ENCODE data around the gene USP15.
"Not testable (repeated sequence)": the region's sequence is repeated elsewhere in the genome, so short reads cannot be mapped to it uniquely, and the experiment has no call there.

The USP15 gene

DNA sequence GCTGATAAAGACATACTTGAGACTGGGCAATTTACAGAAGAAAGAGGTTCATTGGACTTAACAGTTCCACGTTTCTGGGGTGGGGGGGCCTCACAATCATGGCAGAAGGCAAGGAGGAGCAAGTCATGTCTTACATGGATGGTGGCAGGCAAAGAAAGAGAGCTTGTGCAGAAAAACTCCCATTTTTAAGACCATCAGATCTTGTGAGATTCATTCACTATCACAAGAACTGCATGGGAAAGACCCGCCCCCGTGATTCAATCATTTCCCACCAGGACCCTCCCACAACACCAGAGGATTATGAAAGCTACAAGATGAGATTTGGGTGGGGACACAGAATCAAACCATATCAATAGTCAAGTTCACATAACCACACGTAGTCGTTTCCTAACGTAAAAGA lies 85.5 kb downstream of the USP15 start:
- H3K4me3 ChIP-seq (replicated peaks; ENCODE audit: low read depth, low read length), result no peak overlapping the region
- no peak for DNase-seq (ENCODE audit: extremely low read depth, low read depth)
- TF ChIP-seq, protein P1, sequence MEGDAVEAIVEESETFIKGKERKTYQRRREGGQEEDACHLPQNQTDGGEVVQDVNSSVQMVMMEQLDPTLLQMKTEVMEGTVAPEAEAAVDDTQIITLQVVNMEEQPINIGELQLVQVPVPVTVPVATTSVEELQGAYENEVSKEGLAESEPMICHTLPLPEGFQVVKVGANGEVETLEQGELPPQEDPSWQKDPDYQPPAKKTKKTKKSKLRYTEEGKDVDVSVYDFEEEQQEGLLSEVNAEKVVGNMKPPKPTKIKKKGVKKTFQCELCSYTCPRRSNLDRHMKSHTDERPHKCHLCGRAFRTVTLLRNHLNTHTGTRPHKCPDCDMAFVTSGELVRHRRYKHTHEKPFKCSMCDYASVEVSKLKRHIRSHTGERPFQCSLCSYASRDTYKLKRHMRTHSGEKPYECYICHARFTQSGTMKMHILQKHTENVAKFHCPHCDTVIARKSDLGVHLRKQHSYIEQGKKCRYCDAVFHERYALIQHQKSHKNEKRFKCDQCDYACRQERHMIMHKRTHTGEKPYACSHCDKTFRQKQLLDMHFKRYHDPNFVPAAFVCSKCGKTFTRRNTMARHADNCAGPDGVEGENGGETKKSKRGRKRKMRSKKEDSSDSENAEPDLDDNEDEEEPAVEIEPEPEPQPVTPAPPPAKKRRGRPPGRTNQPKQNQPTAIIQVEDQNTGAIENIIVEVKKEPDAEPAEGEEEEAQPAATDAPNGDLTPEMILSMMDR (IDR thresholded peaks at IDR 0.05; ENCODE audit: low read depth, low read length, missing control alignments), result no peak

DNA sequence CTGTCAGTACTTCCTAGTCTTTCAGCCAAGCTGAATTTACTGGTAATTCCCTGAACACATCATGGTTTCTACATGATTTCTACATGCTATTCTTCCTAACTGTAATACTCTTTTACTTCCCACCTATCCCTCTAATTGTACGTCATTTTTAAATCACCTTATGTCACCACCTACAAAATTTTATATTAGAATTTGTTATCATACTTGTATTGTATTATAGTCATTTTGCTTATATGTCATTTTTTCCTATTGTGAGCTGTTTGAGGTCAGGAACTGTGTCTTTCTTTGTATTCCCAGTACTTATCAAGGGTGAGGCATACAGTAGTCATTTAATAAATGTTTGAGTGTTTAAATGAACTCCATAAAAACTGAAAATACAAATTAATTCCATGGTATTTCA lies 86.6 kb downstream of the USP15 start:
- no peak overlapping the region for H3K4me3 ChIP-seq (replicated peaks; ENCODE audit: low read depth, low read length)
- TF ChIP-seq, protein P1 (IDR thresholded peaks at IDR 0.05; ENCODE audit: low read depth, low read length, missing control alignments), result no peak
- no peak for DNase-seq (ENCODE audit: extremely low read depth, low read depth)

DNA sequence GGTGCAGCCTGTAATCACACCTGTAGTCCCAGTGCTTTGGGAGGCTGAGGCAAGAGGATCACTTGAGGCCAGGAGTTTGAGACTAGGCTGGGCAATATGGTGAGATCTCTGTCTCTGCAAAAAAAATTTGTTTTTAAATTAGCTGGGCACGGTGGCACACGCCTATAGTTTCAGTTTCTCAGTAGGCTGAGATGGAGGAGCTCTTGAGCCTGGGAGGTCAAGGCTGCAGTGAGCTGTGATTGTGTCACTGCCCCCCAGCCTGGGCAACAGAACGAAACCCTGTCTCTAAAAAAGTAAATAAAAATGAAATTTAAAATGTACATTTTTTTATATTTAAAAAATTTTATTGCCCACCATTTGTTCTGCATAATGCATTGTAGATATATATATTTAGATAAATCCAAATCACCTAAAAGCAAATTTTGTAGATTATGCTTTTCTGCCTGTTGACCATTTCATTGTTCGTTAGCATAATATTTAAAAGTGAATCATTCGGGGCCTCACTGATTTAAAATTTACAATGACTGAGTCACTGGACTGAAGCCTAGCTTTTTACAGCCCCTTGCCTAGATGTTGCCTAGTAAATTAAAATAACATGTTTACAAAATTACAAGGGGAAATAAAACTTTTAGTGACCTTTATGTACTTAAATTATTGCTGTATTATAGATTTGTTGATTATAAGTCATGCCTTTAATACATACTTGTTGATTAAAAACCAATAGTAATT lies 87.9 kb downstream of the USP15 start:
- no peak overlapping the region for H3K4me3 ChIP-seq (replicated peaks; ENCODE audit: low read depth, low read length)
- TF ChIP-seq, protein P1 (IDR thresholded peaks at IDR 0.05; ENCODE audit: low read depth, low read length, missing control alignments), result no peak
- DNase-seq (ENCODE audit: extremely low read depth, low read depth), result no peak

DNA sequence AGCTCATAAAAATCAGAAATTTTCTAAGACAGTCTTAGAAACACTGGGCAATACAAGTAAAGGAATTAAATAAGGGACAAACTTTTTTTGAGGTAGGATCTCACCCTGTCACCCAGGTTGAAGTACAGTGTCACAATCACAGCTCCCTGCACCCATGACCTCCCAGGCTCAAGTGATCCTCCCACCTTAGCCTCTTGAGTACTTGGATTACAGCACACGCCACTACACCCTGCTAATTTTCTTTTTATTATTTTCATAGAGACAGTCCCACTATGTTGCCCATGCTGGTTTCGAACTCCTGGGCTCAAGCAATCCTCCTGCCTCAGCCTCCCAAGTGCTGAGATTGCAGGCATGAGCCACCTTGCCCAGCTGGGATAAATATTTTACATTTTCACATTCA lies 90.3 kb downstream of the USP15 start:
- TF ChIP-seq, protein P1 (IDR thresholded peaks at IDR 0.05; ENCODE audit: low read depth, low read length, missing control alignments), result no peak
- no peak overlapping the region for H3K4me3 ChIP-seq (replicated peaks; ENCODE audit: low read depth, low read length)
- DNase-seq (ENCODE audit: extremely low read depth, low read depth), result no peak

DNA sequence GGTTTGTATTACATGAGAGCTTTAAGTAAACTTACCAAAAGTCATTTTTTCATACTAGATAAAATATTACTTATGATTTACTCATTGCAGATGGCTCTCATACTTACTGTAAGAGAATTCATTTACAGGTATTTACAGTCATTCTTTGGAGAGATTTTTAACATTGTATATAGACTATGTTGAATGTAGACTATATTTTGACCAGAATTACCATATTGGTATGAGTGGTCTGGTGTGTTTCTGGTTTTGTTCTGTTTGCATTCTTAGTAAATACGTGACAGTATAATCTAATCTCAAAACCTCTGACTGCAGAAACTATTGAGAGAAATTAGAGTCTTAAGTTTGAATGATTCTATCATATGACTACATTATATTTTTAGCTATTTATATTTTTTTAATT lies 91.1 kb downstream of the USP15 start:
- TF ChIP-seq, protein P1 (IDR thresholded peaks at IDR 0.05; ENCODE audit: low read depth, low read length, missing control alignments), result no peak
- H3K4me3 ChIP-seq (replicated peaks; ENCODE audit: low read depth, low read length), result no peak overlapping the region
- no peak for DNase-seq (ENCODE audit: extremely low read depth, low read depth)

DNA sequence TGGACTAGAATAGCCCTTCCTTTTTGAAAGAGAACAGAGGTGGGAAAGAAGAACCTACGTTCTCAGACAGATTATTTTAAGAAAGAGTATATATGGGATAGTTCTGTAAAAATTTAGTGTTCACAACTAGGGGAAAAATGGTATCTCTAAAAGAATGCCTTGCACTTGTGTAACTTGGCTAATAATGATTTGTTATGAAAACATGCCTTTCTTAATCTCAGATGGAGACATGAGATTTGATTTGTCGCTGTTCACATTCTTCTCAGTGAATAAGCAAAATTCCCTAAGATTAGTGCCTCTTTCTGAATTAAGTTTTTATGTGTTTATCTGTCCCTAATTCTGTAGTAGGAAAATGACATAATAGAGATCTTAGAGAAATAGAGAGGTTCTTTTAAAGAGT lies 100.8 kb downstream of the USP15 start:
- DNase-seq (ENCODE audit: extremely low read depth, low read depth), result no peak
- H3K4me3 ChIP-seq (replicated peaks; ENCODE audit: low read depth, low read length), result no peak overlapping the region
- TF ChIP-seq, protein P1 (IDR thresholded peaks at IDR 0.05; ENCODE audit: low read depth, low read length, missing control alignments), result no peak

DNA sequence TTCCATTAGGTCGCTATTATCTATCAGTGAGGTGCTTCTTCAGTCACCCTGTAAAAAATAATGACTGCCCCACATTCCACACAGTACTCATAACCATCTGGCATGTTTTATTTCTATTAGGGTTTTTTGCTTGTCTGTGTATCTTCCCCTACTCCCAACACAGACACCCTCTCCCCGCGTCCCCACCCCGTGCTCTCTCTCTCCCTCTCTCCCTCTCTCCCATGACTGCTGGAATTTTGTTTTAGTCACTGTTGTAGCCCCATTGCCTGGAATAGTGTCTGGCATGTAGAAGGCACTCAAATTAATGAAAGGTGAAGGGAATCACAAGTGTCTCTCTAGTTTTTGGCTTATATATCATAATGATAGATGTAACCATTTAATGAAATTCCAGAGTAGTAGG lies 103.3 kb downstream of the USP15 start:
- TF ChIP-seq, protein P1 (IDR thresholded peaks at IDR 0.05; ENCODE audit: low read depth, low read length, missing control alignments), result no peak
- DNase-seq (ENCODE audit: extremely low read depth, low read depth), result no peak
- H3K4me3 ChIP-seq (replicated peaks; ENCODE audit: low read depth, low read length), result no peak overlapping the region

DNA sequence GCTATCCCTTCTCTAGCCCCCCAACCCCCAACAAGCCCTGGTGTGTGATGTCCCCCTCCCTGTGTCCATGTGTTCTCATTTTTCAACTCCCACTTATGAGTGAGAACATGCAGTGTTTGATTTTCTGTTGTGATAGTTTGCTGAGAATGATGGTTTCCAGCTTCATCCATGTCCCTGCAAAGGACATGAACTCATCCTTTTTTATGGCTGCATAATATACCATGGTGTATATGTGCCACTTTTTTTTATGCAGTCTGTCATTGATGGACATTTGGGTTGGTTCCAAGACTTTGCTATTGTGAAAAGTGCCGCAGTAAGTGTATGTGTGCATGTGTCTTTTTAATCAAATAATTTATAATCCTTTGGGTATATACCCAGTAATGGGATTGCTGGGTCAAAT lies 104.5 kb downstream of the USP15 start:
- H3K4me3 ChIP-seq (replicated peaks; ENCODE audit: low read depth, low read length); DNase-seq (ENCODE audit: extremely low read depth, low read depth): not testable (repeated sequence)

DNA sequence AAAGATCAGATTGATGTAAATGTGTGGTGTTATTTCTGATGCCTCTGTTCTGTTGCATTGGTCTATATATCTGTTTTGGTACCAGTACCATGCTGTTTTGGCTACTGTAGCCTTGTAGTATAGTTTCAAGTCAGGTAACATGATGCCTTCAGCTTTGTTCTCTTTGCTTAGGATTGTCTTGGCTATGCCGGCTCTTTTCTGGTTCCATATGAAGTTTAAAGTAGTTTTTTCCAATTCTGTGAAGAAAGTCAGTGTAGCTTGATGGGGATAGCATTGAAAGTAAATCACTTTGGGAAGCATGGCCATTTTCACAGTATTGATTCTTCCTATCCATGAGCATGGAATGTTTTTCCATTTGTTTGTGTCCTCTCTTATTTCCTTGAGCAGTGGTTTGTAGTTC lies 105.6 kb downstream of the USP15 start:
- H3K4me3 ChIP-seq (replicated peaks; ENCODE audit: low read depth, low read length); DNase-seq (ENCODE audit: extremely low read depth, low read depth): not testable (repeated sequence)

Data from HFF-Myc (cell line).